GM18517 (cell line): ENCODE measurements around the gene ATP4A.

ENCODE experiments used
- ATAC-seq: cut with Tn5 transposase; IDR thresholded peaks from one replicate; pipeline ENCODE4 v1.9.1; 2021; ENCODE audit warnings: mild to moderate bottlenecking, moderate library complexity; ENCODE audit not compliant: unreplicated experiment

The ATP4A gene

GRCh38 chr19:35566738-35567137, 3.3 kb upstream of the ATP4A start:
- ATAC-seq: no peak

DNA sequence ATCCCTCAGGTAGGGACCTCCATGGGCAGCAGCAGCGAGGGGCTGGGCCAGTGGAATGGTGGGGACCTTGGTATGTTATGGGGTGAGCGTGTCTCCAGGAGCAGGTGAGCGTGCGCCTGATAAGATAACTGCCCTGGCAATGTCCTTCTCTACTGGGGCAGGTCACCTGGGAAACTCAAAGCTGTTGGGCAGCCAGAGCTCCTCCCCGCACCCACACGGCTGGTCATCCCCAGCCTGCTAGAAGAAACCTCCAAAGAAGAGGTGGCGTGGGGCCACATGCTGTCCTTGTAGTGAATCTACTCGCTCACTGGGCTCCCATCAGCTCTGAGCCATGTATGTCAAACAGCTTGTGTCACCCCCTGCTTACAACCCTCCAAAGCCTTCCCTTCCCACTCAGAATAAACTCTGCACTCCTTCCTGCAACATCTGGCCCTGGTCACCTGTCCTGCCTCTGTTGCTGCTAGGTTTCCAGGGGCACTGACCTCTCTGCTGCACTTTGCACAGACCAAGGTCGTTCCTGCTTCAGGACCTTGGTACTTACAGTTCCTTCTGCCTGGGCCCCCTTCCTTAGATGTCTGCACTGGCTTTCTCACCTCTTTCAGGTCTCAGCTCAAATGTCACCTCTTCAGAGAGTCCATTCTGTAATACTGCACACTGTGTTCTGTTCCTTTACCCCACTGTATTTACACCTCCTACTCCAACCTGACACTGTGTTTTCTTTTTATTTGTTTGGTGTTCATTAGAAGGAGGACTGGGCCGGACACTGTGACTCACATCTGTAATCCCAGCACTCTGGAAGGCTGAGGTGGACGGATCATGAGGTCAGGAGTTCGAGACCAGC, 1.8 kb upstream of the ATP4A start:
- ATAC-seq: no peak

GRCh38 chr19:35562776-35563175, 682 bp downstream of the ATP4A start:
- no peak for ATAC-seq

DNA sequence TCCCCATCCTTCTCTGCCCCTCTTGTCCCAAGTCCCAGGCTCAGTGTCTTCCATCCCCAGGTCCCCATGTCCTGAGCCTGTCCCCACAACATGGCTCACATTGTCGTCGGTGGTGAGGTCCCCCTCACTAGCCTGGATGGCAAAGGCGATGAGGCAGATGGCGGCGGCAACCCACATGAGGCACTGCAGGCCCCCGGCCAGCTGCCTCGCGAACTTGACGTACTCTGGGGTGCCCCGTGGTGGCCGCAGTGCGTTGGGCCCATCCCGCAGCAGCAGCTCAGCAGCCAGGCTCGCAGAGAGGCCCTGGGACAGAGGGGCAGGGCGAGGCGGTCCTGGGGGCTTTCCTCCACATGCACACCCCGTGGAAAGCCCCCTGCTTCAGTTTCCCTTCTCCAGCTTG, 1.1 kb downstream of the ATP4A start:
- ATAC-seq: no peak

DNA sequence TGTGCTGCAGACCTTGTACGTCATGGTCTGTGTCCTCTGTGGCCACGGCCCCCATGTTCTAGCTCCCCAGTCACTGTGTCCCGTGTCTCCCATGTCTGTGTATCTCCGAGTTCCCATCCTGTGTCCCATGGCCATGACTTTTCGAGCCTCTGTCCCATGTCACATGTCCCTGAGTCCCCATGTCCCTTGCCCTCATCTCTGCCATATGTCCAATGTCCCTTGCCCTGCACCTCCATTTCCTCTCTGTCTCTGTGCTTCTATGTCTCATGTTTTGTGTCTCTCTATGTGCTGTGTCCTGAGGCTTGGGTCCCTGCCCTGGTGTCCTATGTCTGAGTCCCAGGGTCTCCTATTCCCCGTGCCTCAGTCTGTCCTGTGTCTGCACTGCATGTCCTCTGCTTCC, 2.0 kb downstream of the ATP4A start:
- no peak for ATAC-seq

DNA sequence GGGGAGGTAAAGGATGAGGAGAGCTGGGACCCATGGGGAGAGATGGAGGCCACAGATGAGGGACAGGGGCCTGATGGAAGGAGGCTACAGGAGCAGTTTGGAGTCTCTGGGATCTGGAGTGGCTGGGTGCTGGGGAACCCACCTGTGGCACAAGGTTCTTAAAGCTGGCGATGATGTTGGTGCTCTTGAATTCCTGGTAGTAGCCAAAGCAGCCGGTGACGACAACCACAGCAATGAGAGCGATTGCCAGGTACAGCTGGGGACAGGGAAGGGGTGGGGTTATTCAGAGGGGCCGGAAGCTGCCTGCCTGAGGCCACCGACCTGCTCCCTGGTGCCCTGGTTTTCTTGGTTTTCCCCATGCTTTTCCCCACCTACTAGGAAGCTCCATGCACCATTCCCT, 2.8 kb downstream of the ATP4A start:
- no peak for ATAC-seq

- ATAC-seq: no peak
Measured at GRCh38 chr19:35560271-35560670, 3.2 kb downstream of the ATP4A start.

GRCh38 chr19:35559781-35560180, 3.7 kb downstream of the ATP4A start:
- no peak for ATAC-seq

GRCh38 chr19:35559281-35559659, 4.2 kb downstream of the ATP4A start:
- ATAC-seq: no peak

DNA sequence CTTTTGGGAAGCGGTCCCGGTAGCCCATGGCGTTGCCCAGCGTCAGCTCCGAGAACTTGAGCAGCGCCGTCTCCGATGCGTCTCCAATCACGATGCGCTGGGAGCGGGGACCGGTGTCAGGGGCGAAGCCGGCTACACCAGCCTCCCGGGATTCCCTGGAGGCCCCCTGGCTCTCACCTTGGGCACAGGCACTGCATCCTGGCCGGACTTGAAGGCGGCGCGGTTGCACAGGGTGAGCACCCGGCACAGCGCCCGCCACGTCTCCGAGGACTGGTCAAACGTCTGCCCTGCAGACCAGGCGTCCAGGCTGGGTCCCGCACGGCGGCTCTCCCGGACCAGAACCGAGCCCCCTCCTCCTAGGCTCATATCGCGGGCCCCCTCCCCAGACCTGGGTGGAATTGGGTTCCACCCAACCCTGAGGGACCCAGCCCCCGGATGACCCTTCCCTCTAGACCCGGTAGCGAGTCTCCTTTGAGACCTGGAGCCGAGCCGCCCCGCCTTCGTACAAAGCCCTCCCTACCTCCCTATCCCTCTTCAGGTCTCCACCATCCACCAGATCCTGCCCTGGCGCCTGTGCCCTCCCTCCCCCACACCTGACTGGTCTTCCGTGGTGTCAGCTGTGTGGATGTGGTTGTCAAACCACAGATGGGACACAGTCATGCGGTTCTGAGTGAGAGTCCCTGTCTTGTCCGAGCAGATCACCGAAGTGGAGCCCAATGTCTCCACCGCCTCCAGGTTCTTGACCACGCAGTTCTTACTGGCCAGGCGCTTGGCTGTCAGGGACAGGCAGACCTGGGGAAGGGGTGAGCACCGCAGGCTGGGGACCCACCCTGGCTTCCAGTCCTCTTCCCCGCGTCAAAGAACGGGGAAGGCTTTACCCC, 4.8 kb downstream of the ATP4A start:
- no peak for ATAC-seq

DNA sequence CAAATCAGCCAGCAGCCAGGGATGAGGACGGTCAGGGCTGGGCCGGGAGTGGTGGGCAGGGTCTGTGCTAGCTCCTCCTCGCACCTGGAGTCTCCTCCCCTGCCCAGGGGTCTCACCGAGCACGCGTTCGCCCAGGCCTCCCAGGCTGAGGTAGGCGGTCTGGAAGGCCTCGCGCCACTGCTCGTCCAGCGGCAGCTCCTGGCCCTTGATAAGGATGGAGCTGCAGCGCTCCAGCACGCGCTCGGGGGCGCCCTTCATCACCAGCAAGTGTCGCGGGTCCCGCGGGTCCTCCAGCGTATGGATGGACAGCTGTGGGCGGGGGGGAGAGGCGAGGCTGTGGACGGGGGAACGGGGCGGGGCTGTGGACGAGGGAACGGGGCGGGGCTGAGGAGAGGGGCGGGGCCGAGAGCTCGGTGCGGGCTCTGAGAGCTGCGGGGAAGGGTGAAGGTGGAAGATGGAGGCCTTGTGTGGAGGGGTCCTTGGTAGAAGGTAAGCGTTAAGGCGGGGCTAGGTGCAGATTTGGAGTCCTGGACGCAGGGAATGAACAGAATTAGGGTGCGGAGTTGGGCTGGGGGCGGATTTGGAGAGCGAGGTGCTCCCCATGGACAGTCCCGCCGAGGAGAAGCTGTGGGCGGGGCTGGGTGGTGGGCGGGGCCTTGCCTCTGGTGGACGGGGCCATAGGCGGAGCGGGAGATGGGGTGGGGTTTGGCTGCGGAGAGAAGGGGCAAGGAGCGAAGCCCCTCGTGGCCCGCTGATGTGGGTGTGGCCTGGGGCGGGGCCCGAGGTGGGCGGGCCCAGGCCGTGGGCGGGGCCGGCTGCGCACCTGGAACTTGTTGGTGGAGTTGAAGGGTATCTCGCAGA, 5.7 kb downstream of the ATP4A start:
- ATAC-seq: no peak

GRCh38 chr19:35556846-35557538, 6.5 kb downstream of the ATP4A start:
- no peak for ATAC-seq

GRCh38 chr19:35556025-35556590, 7.3 kb downstream of the ATP4A start:
- no peak for ATAC-seq

DNA sequence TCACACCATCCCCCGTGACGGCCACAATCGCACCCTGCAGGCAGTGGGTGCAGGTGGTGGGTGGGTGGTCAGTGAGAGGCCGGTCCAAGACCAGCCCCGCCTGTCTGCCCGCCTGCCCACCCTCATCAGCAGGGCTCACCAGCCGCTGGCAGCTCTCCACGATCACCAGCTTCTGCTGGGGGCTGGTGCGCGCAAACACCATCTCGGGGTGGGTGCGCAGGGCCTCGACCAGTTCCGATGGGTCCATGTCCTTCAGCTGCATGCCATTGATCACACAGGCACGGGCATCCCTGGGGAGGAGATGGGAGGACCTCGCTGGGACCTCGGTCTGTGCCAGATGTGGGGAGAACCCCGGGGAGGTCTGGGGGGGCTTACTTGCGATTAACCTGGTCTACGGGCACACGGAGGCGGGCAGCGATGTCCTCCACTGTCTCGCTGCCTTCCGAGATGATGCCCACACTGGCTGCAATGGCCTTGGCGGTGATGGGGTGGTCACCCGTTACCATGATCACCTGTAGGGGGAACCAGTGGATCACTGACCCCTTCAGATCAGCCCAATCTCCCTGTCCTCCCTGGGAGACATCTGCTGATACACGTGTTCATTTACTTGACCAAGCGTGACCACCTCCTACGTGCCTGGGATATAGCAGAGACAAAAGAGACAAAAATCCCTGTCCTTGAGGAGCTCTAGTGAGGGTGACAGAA, 8.0 kb downstream of the ATP4A start:
- ATAC-seq: no peak

- no peak for ATAC-seq
Measured at GRCh38 chr19:35554076-35554475, 9.4 kb downstream of the ATP4A start.

GRCh38 chr19:35553385-35554000, 10.0 kb downstream of the ATP4A start:
- ATAC-seq: no peak

DNA sequence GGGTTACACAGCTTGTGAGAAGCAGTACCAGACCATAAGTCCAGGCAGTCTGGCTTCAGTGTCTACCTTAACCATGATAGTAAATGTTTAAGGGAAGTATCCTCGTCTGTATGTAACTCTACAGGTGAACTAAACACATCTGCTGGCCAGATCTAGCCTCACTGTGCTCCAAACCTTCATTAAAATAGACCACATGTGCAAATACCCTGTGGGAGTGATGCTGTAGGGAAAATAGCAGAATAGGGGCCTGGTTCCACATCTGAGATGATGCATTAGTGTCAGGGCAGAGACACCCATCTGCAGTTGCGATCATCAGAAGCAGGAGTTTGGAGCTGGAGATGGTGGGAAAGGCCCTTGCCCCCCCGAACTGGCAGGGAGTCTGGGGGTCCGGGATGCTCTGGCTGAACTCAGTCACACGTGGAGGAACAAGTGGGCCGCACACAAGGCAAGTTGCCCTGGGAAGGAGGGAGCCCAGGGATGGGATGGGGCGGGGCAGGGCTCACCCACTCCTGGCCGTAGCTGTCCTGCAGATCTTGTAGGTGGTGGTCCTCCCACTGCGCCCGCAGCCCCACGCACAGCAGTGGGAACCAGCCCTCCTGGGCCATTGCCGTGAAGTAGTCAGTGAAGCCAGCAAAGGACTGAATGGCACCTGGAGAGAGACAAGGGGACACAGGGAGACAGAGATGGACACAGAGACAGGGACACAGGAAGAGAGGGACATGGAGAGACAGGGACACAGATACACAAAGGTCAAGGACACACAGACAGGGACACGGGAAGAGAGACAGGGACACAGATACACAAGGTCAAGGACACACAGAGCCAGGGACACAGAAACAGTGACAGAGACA, 10.7 kb downstream of the ATP4A start:
- no peak for ATAC-seq

GRCh38 chr19:35551091-35551810, 12.2 kb downstream of the ATP4A start:
- no peak for ATAC-seq
